H9 (cell line): ENCODE data around the gene RPL38. TPM values are rescaled to one million over a fixed set of nuclear protein-coding genes. Genes with fewer than 3 reads are reported as not detected.

Experiments used
- DNase-seq: peaks from one replicate; pipeline ENCODE4 v3.0.0-alpha.2; 2017
- H2AFZ ChIP-seq: one replicate; pipeline ENCODE4 v1.6.1; 2013; ENCODE audit warnings: mild to moderate bottlenecking, low read length, control low read depth, moderate library complexity
- H2AK5ac ChIP-seq: 2 replicates; pipeline ENCODE4 v1.6.1; 2013; ENCODE audit warnings: low read length, control low read depth, mixed read lengths; ENCODE audit not compliant: insufficient read length
- H2BK120ac ChIP-seq: one replicate; pipeline ENCODE4 v1.6.1; 2013; ENCODE audit warnings: low read depth, mild to moderate bottlenecking, low read length, control low read depth, inconsistent platforms; ENCODE audit not compliant: poor library complexity, severe bottlenecking
- H2BK12ac ChIP-seq: 2 replicates; pipeline ENCODE4 v1.6.1; 2013; ENCODE audit warnings: low read length, control low read depth, mixed read lengths, low read depth; ENCODE audit not compliant: insufficient read length
- H2BK15ac ChIP-seq: 2 replicates; pipeline ENCODE4 v1.6.1; 2013; ENCODE audit warnings: low read depth, low read length, control low read depth
- H2BK20ac ChIP-seq: one replicate; pipeline ENCODE4 v1.6.1; 2013; ENCODE audit warnings: low read depth, mild to moderate bottlenecking, low read length, control low read depth, inconsistent platforms; ENCODE audit not compliant: poor library complexity, severe bottlenecking
- H2BK5ac ChIP-seq: 2 replicates; pipeline ENCODE4 v1.6.1; 2013; ENCODE audit warnings: low read length, control low read depth, mixed read lengths; ENCODE audit not compliant: insufficient read length
- H3K14ac ChIP-seq: 2 replicates; pipeline ENCODE4 v1.6.1; 2013; ENCODE audit warnings: low read length, control low read depth; ENCODE audit not compliant: insufficient read depth
- H3K18ac ChIP-seq: 2 replicates; pipeline ENCODE4 v1.6.1; 2013; ENCODE audit warnings: low read depth, mild to moderate bottlenecking, mixed read lengths, low read length, control low read depth; ENCODE audit not compliant: insufficient read length
- H3K23ac ChIP-seq: 2 replicates; pipeline ENCODE4 v1.6.1; 2013; ENCODE audit warnings: low read length, control low read depth, mixed read lengths, low read depth; ENCODE audit not compliant: insufficient read length
- H3K23me2 ChIP-seq: 2 replicates; pipeline ENCODE4 v1.6.1; 2013; ENCODE audit warnings: low read depth, mild to moderate bottlenecking, mixed read lengths, low read length, control low read depth; ENCODE audit not compliant: insufficient read length, poor library complexity, severe bottlenecking
- H3K27ac ChIP-seq: 2 replicates; pipeline ENCODE4 v1.5.1; 2013; ENCODE audit warnings: low read length, control low read depth, mixed read lengths, low read depth; ENCODE audit not compliant: insufficient read length
- H3K27me3 ChIP-seq: 2 replicates; pipeline ENCODE4 v1.6.1; 2013; ENCODE audit warnings: low read length, control low read depth, inconsistent platforms; ENCODE audit not compliant: insufficient read depth
- H3K4ac ChIP-seq: 2 replicates; pipeline ENCODE4 v1.6.1; 2013; ENCODE audit warnings: low read depth, mild to moderate bottlenecking, control low read depth, inconsistent platforms, low read length, moderate library complexity
- H3K4me1 ChIP-seq: 2 replicates; pipeline ENCODE4 v1.6.1; 2013; ENCODE audit warnings: low read length, control low read depth, inconsistent platforms; ENCODE audit not compliant: insufficient read depth
- H3K4me2 ChIP-seq: 2 replicates; pipeline ENCODE4 v1.6.1; 2013; ENCODE audit warnings: low read length, control low read depth, mixed read lengths; ENCODE audit not compliant: insufficient read length, insufficient read depth
- H3K56ac ChIP-seq: 2 replicates; pipeline ENCODE4 v1.6.1; 2013; ENCODE audit warnings: low read depth, mild to moderate bottlenecking, mixed read lengths, low read length, control low read depth; ENCODE audit not compliant: insufficient read length
- H3K79me1 ChIP-seq: 2 replicates; pipeline ENCODE4 v1.6.1; 2013; ENCODE audit warnings: low read depth, mild to moderate bottlenecking, moderate library complexity, low read length, control low read depth, inconsistent platforms; ENCODE audit not compliant: insufficient read depth, poor library complexity, severe bottlenecking
- H3K79me2 ChIP-seq: 2 replicates; pipeline ENCODE4 v1.6.1; 2013; ENCODE audit warnings: low read length, control low read depth, inconsistent platforms; ENCODE audit not compliant: insufficient read depth
- H3K9ac ChIP-seq: 2 replicates; pipeline ENCODE4 v1.6.1; 2013; ENCODE audit warnings: low read length, control low read depth, mixed read lengths; ENCODE audit not compliant: insufficient read length; ENCODE audit errors: extremely low read depth
- H3K9me3 ChIP-seq: one replicate; pipeline ENCODE4 v1.6.1; 2013; ENCODE audit warnings: low read depth, low read length, inconsistent platforms; ENCODE audit not compliant: control insufficient read depth
- H3T11ph ChIP-seq: one replicate; pipeline ENCODE4 v1.6.1; 2013; ENCODE audit warnings: mild to moderate bottlenecking, low read length, control low read depth, inconsistent platforms
- H4K20me1 ChIP-seq: one replicate; pipeline ENCODE4 v1.6.1; 2013; ENCODE audit not compliant: control insufficient read depth, insufficient read length, insufficient read depth
- H4K5ac ChIP-seq: 2 replicates; pipeline ENCODE4 v1.6.1; 2013; ENCODE audit warnings: low read depth, mild to moderate bottlenecking, mixed read lengths, low read length, control low read depth; ENCODE audit not compliant: insufficient read length
- H4K8ac ChIP-seq: replicated peaks from 2 replicates; pipeline ENCODE4 v1.6.1; 2013; ENCODE audit warnings: low read length, control low read depth, mixed read lengths, low read depth; ENCODE audit not compliant: insufficient read length
- H4K91ac ChIP-seq: 2 replicates; pipeline ENCODE4 v1.6.1; 2013; ENCODE audit warnings: low read depth, mild to moderate bottlenecking, moderate library complexity, mixed read lengths, low read length, control low read depth; ENCODE audit not compliant: insufficient read length
- H3K27ac Mint-ChIP-seq, 3 experiments: 2 replicates in 2 of 3; 3 replicates in 1 of 3; pipeline ENCODE4 v1.8.0; 2020 to 2021; ENCODE audit warnings: mixed read lengths in 3 of 3, mild to moderate bottlenecking in 1 of 3, moderate library complexity in 1 of 3
- H3K27me3 Mint-ChIP-seq: 2 replicates; pipeline ENCODE4 v1.8.0; 2021; ENCODE audit warnings: low read depth, mild to moderate bottlenecking, moderate library complexity, mixed read lengths
- H3K36me3 Mint-ChIP-seq, 3 experiments: 2 replicates in 2 of 3; 3 replicates in 1 of 3; pipeline ENCODE4 v1.8.0; 2020 to 2021; ENCODE audit warnings: low read depth in 3 of 3, mixed read lengths in 3 of 3; ENCODE audit not compliant: insufficient read depth in 1 of 3
- H3K4me1 Mint-ChIP-seq, 2 experiments: 2 replicates each; pipeline ENCODE4 v1.8.0; 2020; ENCODE audit warnings: mixed read lengths in 2 of 2
- H3K4me3 Mint-ChIP-seq, 2 experiments: 2 replicates in 1 of 2; 3 replicates in 1 of 2; pipeline ENCODE4 v1.8.0; 2020 to 2021; ENCODE audit warnings: mild to moderate bottlenecking in 2 of 2, mixed read lengths in 2 of 2, moderate library complexity in 1 of 2
- H3K9me3 Mint-ChIP-seq, 2 experiments: 2 replicates in 1 of 2; 3 replicates in 1 of 2; pipeline ENCODE4 v1.8.0; 2020; ENCODE audit warnings: mild to moderate bottlenecking in 2 of 2, mixed read lengths in 2 of 2, moderate library complexity in 1 of 2
- CTCF ChIP-seq: fragments of 200-600 bp; sonication (generic); conservative IDR thresholded peaks from 3 replicates; pipeline ENCODE4 v1.8.0; 2021; ENCODE audit warnings: antibody characterized with exemption, mild to moderate bottlenecking
- WGBS: extraction: QIAGEN DNeasy Blood & Tissue Kit; methylation state at CpG from one replicate; pipeline ENCODE4 v1.1.7; 2013; ENCODE audit warnings: missing lambda C conversion rate, low lambda C conversion rate, mixed read lengths; ENCODE audit not compliant: insufficient read length; ENCODE audit errors: extremely low coverage; 5-methylcytosine and 5-hydroxymethylcytosine counted together
- total RNA-seq: library from RNA; stranded (reverse); gene quantifications from 2 replicates; pipeline ENCODE4 v1.2.1, GENCODE V29; 2021

Gene RPL38
- total RNA-seq, 1 experiment from 2014 or later, result 1,358 TPM

DNA sequence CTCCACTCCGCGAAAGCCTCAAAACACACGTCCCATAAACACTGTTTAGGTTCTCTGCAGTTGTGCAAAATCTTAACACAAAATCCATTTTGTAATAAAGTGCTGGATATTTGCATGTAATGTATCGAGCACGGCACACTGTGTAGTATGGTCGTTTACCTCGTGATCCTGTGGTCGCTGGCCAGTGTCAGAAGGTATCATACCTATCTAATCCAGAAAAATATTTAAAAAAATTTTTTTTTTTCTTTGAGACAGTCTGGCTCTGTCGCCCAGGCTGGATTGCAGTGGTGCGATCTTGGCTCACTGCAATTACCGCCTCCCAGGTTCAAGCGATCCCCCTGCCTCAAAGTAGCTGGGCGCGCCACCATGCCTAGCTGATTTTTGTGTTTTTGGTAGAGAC is 996 bp downstream of the RPL38 start:
- no peak overlapping the region for H2BK5ac ChIP-seq
- peaks cover 2% of the 10 kb centered on the region for H4K20me1 ChIP-seq
- H3K23me2 ChIP-seq, result peaks cover 8% of the 10 kb centered on the region
- WGBS, result no CpG with 5 or more reads among the region's 14 CpGs
- no peak overlapping the region for H4K5ac ChIP-seq
- no peak overlapping the region for H2BK12ac ChIP-seq
- Mint-ChIP-seq H3K4me3 (peak overlapping the region; percentile 99 to 100), H3K4me1 (peaks cover 34 to 49% of the 10 kb centered on the region in 2 experiments), H3K27ac (peak overlapping the region; percentile 91 to 99 (median 95); a peak in 6 of 7 replicates), H3K27me3 (peaks cover 29% of the 10 kb centered on the region), H3K9me3 (peaks cover 3% of the 10 kb centered on the region in 2 experiments; a peak in 3 of 5 replicates), H3K36me3 (peaks cover 44 to 57% (median 57%) of the 10 kb centered on the region in 3 experiments)
- H3K14ac ChIP-seq, result peak overlapping the region; percentile 87; the same call in 1 of the 2 replicates
- no peak overlapping the region for H3T11ph ChIP-seq
- no peak overlapping the region for H4K91ac ChIP-seq
- no peak overlapping the region for H3K18ac ChIP-seq
- TF ChIP-seq CTCF, result no peak
- no peaks in the 10 kb centered on the region for H3K9me3 ChIP-seq
- no peak overlapping the region for H2BK15ac ChIP-seq
- H3K79me2 ChIP-seq, result peaks cover 22% of the 10 kb centered on the region; the same call in 1 of the 2 replicates
- H3K56ac ChIP-seq, result no peak overlapping the region
- H3K27ac ChIP-seq, result no peak overlapping the region
- H2BK120ac ChIP-seq, result no peak overlapping the region
- H2AK5ac ChIP-seq, result no peak overlapping the region
- no peak overlapping the region for H2AFZ ChIP-seq
- H3K4me2 ChIP-seq, result peak overlapping the region; percentile 82
- peaks cover 3% of the 10 kb centered on the region; the same call in 1 of the 2 replicates for H3K4me1 ChIP-seq
- peaks cover 5% of the 10 kb centered on the region for H3K79me1 ChIP-seq
- H3K23ac ChIP-seq, result no peak overlapping the region
- H3K4ac ChIP-seq, result no peak overlapping the region
- peak overlapping the region; percentile 95 for H3K9ac ChIP-seq
- DNase-seq, result no peak
- no peak overlapping the region for H2BK20ac ChIP-seq
- H4K8ac ChIP-seq, result no peak overlapping the region
- no peaks in the 10 kb centered on the region; the same call in 1 of the 2 replicates for H3K27me3 ChIP-seq
